HG02759 (cell line): Measurements from ENCODE around the gene TNS1.

Experiments
- ATAC-seq: cut with Tn5 transposase; IDR thresholded peaks from one replicate; pipeline ENCODE4 v1.9.1; 2021; ENCODE audit warnings: mild to moderate bottlenecking, moderate library complexity; ENCODE audit not compliant: unreplicated experiment

The TNS1 gene

DNA sequence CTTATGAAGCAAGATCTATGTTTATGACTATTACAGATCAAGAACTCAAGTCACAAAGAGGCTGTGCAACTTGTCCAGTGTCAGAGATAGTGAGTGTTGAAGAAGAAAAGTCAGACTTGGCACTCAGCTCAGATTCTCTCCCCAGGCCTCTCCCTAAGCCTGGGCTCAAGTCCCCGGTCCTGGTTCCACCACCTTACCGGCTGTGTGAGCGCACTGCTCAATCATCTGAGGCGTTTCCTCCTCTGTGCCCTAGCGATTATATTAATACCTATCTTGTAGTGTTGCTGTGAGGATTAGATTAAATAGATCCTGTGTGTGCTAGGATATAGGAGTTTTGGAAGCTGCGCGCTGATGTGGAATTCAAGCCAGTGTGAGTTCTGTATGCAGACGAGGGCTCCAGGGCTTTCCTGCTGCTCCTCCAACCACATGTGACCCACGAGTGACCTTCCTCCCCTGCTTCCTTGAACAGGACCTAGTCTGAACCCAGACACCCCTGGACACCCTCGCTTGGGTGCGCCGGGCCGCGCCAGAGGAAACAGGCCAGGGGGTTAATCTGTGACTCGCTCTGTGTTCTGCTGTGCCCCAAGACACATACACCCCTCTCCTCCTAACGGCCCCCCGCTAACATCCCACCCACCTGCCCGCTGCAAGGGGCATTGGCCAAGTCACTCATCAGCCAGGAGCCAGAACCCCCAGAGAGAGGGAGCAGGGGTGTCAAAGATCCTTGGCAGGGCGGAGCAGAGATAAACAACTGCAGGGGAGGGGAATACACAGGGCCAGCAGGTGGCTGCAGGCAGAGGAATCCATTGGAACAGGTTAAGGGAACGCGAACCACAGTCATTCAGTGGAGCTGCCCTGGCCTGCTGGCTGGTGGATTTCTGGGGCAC lies 38.3 kb downstream of the TNS1 start:
- ATAC-seq: no peak

GRCh38 chr2:217960351-217960750 lies 42.4 kb downstream of the TNS1 start:
- ATAC-seq: no peak

GRCh38 chr2:217959723-217960122 lies 43.1 kb downstream of the TNS1 start:
- no peak for ATAC-seq

DNA sequence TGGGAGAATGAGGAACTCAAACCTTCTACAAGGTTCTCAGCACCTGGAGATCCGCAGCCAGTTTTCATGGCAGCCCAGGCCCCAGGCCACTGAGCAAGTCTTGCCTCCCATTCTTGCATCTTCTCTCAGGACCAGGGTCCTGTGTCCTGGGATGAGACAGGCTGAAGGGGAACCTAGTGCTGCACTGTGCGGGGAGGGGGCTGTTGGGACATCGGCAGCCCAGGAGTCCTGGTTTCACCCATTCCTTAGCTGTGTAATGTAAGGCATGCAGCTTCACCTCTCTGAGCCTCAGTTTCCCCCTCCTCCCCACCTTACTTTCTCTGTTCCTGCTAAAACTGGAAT lies 43.9 kb downstream of the TNS1 start:
- no peak for ATAC-seq

GRCh38 chr2:217958206-217958883 lies 44.5 kb downstream of the TNS1 start:
- ATAC-seq: no peak

DNA sequence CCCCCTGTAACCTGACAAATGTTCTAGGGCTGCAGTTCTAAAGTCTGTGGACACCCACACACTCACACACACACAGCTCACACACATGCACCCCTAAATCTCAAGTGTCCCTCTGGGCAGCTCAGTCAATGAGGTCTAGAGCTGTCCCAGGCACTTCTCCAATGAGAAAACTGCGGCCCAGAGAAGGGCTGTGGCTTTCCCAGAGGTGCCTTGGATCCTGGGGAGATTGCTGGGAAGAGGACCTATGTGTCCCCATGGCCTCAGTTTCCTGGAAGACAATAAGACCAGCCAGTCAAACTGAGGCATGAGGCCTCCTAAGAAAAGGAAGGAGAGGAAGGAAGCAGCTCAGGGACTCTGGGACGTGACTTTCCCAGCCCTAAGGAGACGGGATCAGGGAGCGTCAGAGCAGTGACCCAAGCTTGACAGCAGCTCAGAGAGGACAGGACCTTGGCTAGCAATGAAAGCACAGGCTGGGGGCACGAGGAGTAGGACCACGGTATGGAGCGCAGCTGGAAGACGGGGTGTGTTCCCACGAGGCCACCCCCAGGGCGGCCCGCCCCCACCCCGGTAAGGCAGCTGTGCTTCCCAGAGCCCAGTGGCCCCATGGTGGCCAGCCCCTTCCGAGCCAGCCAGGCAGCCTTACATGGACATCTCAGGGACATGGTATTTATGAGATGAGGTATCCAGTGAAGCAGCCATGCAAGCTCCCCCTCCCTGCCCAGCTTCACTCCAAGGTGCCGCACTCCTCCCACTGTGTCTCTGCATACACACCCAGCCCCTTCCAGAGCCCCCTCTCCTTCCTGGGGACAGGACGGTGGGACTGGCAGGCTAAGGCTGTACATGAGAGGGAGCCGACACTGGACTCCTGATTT lies 46.0 kb downstream of the TNS1 start:
- ATAC-seq: no peak

GRCh38 chr2:217955881-217956493 lies 46.8 kb downstream of the TNS1 start:
- ATAC-seq: no peak

DNA sequence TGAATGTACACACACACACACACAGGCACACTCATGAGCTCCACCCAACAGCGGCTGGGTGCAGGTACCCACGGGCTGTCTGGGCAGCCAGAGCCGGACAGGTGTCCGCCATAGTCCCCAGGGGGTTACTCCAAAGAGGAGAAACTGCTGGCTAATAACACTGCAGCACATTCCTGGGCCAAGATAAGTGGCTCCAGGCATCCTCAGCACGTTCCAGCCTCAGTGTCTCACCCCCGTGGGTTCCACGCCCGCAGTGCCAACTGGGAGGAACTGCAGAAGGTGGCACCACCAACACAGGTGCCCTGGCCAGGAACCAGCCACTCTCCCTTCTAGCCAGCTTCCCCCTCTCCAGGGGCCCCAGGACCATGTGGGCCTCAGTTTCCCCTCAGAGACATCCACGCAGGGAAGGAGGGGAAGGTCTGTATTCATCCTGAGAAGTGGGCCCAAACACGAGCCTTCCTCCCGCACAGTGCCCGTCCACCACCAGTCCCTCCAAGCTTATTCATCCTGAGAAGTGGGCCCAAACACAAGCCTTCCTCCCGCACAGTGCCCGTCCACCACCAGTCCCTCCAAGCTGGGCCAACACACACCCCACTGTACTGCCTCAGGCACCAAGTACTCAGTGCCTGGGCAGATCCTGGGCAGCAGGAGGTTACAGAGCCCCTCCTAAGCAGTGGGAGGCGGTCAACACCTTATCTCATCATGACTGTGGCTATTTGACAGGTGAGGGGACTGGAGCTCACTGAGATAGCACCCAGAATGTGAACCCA lies 47.6 kb downstream of the TNS1 start:
- no peak for ATAC-seq

GRCh38 chr2:217954469-217954868 lies 48.3 kb downstream of the TNS1 start:
- ATAC-seq: no peak

DNA sequence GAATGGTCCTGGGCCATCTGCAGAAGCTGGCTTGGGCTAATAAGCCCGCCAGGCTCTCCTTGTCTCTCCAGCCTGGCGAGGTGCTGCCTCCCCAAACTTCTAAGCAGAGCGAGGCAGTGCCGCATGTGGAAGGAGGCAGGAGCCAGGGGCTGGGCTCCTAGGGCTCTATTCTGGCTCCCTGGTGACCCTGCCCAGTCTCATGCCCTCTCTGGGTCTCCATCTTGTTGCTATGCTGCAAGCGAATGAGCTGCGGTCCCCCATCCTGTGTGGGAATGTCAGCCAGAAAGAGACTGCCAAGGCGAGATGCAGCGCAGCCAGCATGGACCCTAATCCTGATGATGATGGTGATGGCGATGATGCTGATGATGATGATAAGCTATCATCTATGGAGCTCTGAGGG lies 48.7 kb downstream of the TNS1 start:
- no peak for ATAC-seq

DNA sequence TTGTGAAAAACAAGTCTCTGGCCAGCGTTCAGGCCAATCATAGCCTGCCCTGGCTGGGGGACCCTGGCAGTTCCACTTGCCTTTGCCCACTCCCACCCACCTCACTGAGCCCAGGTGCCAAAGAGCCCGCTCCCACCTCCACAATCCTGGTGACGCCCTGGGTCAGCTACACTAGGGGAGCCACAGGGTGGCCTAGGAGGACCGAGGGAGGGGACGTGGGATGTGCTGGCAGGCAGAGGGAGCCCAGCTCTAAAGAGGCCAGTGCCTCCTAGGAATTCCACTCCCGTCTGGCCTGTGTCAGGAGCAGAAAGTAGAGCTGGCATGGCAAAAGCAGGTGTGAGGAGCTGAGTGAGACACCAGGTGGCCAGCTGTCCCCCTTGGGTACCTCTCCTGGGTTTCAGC lies 49.3 kb downstream of the TNS1 start:
- ATAC-seq: no peak

DNA sequence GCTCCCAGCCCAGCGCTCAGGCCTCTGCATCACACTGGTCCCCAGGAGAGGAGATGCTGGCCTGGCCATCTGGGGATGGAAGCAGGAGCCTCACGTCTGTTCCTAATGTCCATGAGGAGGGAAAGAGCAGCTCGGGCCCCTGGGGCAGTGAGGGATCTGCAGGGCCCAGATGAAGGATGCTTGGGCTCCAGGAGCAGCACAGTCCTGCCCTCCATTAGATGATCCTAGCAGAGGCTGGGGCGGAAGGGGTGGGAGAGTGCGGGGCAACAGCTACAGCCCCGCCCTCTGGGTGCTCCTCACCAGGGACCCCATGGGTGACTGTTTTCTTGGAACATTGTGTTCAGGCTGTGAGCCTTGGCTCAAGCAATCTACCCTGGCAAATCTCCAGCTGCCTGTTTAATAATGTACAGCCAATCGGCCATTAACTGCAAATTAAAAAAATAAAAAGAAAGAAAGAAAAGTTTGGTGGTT lies 49.7 kb downstream of the TNS1 start:
- ATAC-seq: no peak

DNA sequence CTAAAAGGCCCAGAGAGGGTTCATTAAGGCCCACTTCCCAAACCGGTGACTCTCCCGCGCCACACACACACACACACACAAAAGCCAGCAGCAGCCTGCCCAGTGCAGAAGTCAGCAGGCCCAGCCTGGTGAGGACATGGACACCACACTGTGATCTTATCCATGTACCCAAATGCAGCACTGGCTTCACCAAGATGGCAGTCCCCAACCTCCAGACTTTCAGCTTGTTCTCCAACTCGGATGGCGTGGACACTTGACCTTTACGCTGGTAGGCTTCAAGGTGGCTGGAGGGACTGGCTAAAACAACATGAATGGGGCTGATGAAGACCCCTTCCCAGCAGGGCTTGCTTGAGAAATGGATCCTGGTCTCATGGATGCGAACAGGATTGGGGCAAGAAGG lies 50.4 kb downstream of the TNS1 start:
- no peak for ATAC-seq

- no peak for ATAC-seq
Observed at GRCh38 chr2:217951521-217952247, 51.1 kb downstream of the TNS1 start.

DNA sequence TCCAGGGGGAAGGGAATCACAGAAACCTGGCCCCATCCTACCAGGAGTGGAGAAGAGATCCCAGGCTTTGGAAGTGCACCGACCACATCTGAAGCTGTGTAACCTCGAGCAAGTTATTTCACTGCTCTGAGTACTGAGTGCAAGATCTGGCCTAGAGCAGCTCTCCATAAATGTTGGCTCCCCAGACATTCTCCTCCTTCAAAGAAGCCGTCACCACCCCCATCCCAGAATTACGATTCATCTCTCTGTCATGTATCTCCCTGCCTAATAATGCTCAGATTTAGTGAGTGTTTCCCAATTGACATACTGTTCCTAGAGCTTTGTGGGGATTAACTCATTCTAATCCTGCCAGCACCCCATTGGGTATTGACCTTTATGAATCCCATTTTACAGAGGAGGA lies 51.7 kb downstream of the TNS1 start:
- no peak for ATAC-seq

DNA sequence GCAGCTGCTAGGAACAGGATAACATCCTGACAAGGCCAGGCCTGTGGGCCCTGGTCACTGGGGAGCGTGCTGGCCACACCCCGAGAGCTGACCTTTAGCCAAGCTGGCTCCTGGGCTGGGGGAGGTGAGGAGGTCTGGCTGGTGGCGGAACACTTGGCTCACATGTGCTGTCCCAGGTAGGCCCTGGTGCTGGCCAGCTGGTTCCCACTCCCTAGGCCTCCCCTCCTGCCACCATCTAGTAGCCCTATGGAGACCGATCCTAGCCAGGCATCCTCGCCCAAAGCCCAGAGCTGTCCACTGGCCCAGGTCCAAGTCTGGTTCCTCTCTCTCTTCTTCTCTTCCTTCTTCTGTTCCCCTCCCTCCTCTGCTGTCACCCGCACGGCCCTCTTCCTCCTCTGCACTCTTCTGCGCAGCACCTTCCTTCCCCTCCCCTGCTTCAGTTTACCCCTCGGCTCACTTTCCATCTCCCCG lies 52.4 kb downstream of the TNS1 start:
- no peak for ATAC-seq

GRCh38 chr2:217949447-217949846 lies 53.3 kb downstream of the TNS1 start:
- no peak for ATAC-seq

- no peak for ATAC-seq
Observed at GRCh38 chr2:217948897-217949296, 53.9 kb downstream of the TNS1 start.

DNA sequence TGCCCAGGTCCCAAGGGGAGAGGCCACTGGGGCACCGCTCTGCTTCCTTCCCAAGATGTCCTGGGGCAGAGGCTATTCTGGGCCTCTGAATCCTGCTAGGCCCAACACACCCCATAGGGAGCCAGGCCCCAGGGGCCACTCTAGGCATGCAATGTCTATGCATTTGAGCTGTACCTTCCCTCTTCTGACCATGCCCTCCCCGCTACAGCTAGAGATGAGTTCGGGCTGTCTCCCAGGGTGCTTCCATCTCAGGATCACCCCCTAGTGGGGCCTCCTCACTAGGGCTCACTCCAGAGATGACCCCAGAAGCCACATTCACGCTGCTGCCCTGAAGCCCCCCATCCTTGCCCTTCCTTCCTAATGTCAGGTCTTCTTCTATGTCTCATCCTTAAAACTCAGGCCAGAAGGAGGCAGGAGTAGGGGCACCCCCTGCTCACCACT lies 54.4 kb downstream of the TNS1 start:
- ATAC-seq: no peak
